A549 (cell line): Measurements from ENCODE around the gene DDX27. TPM values are rescaled to one million over a fixed set of nuclear protein-coding genes. Genes with fewer than 3 reads are reported as not detected.
"Not testable (repeated sequence)": the region's sequence is repeated elsewhere in the genome, so short reads cannot be mapped to it uniquely, and the experiment has no call there.

Experiments
- ATAC-seq, 2 experiments: fragments of 200-7000 bp in 1 of 2; fragments of >200 bp in 1 of 2; cut with Nextera tagmentation in 1 of 2; cut with Tn5 transposase in 1 of 2; 3 replicates each; pipeline versions ENCODE4 v1.8.0 to v1.9.1; 2018 to 2020; ENCODE audit warnings: mild to moderate bottlenecking in 1 of 2, moderate library complexity in 1 of 2
- CTCF ChIA-PET: fragments of 300-600 bp; sonication (Branson Sonifier 250); formaldehyde crosslinking; extraction: SDS; loops from one replicate; lab custom pipeline; 2021; ENCODE audit warnings: antibody characterized with exemption, inconsistent platforms; lab: Yijun Ruan, JAX
- POLR2A ChIA-PET: fragments of 350-600 bp; formaldehyde crosslinking; extraction: SDS; loops from one replicate; lab custom pipeline; 2021; ENCODE audit warnings: antibody characterized with exemption, inconsistent platforms; lab: Yijun Ruan, JAX
- DNase-seq, 2 experiments: peaks; one replicate each; pipeline versions ENCODE4 v3.0.0 to v3.0.0-alpha.2; 2011 to 2016; ENCODE audit warnings: low read depth in 1 of 2, low spot score in 1 of 2
- FAIRE-seq: peaks from 2 replicates; lab custom pipeline; 2011; peaks lifted over from hg19 to GRCh38; lab: Jason Lieb, UNC
- H3K27ac ChIP-seq, 2 experiments: fragments of >200 bp; sonication (Bioruptor Twin); formaldehyde crosslinking; 3 replicates each; pipeline ENCODE4 v1.5.1; 2016 to 2017
- H3K4me1 ChIP-seq: fragments of >200 bp; sonication (Bioruptor Twin); formaldehyde crosslinking; 3 replicates; pipeline ENCODE4 v1.6.1; 2016
- H3K4me2 ChIP-seq: fragments of >200 bp; sonication (Bioruptor Twin); formaldehyde crosslinking; 3 replicates; pipeline ENCODE4 v1.6.1; 2016
- H3K4me3 ChIP-seq: fragments of >200 bp; sonication (Bioruptor Twin); formaldehyde crosslinking; 3 replicates; pipeline ENCODE4 v1.5.1; 2016
- H3K9me3 ChIP-seq: fragments of >200 bp; sonication (Bioruptor Twin); formaldehyde crosslinking; 3 replicates; pipeline ENCODE4 v1.6.1; 2016
- CBX2 ChIP-seq: fragments of 200-600 bp; sonication (generic); IDR thresholded peaks from 2 replicates; pipeline ENCODE4 v1.6.1; 2016; ENCODE audit warnings: low read depth, mild to moderate bottlenecking, borderline replicate concordance
- CEBPB ChIP-seq, 2 experiments: fragments of >200 bp in 1 of 2; sonication (Bioruptor Twin) in 1 of 2; formaldehyde crosslinking in 1 of 2; IDR thresholded peaks; 2 replicates each; pipeline ENCODE4 v1.6.1; 2012 to 2016
- CHD4 ChIP-seq: fragments of 200-600 bp; sonication (generic); IDR thresholded peaks from 2 replicates; pipeline ENCODE4 v1.6.1; 2016; ENCODE audit warnings: antibody characterized with exemption, mild to moderate bottlenecking, borderline replicate concordance
- EHF ChIP-seq: fragments of 250-450 bp; sonication (Bioruptor Pico); IDR thresholded peaks from 2 replicates; pipeline ENCODE4 v1.5.0; 2020; ENCODE audit warnings: mild to moderate bottlenecking
- EHMT2 ChIP-seq: fragments of 200-600 bp; sonication (generic); IDR thresholded peaks from 2 replicates; pipeline ENCODE4 v1.6.1; 2016; ENCODE audit warnings: antibody characterized with exemption, low read depth, mild to moderate bottlenecking, moderate library complexity
- ESRRA ChIP-seq: fragments of 150-350 bp; IDR thresholded peaks from 2 replicates; pipeline ENCODE4 v1.6.1; 2014; ENCODE audit warnings: mild to moderate bottlenecking, low read length, borderline replicate concordance
- FOSL2 ChIP-seq, 2 experiments: fragments of 450-650 bp in 1 of 2; fragments of >200 bp in 1 of 2; sonication (Bioruptor Twin) in 1 of 2; formaldehyde crosslinking; IDR thresholded peaks; 2 replicates each; pipeline versions ENCODE4 v1.5.0 to v1.6.1; 2016 to 2020; ENCODE audit warnings: mild to moderate bottlenecking in 1 of 2, moderate library complexity in 1 of 2
- HOXA7 ChIP-seq: fragments of 250-450 bp; sonication (Bioruptor Pico); IDR thresholded peaks from 2 replicates; pipeline ENCODE4 v1.5.0; 2020; ENCODE audit warnings: mild to moderate bottlenecking, moderate library complexity
- JUNB ChIP-seq: fragments of >200 bp; sonication (Bioruptor Twin); formaldehyde crosslinking; IDR thresholded peaks from 2 replicates; pipeline ENCODE4 v1.6.1; 2016
- KDM1A ChIP-seq: fragments of 200-600 bp; sonication (generic); IDR thresholded peaks from 2 replicates; pipeline ENCODE4 v1.6.1; 2016; ENCODE audit warnings: low read depth, mild to moderate bottlenecking
- MAFK ChIP-seq: fragments of 450-650 bp; IDR thresholded peaks from 2 replicates; pipeline ENCODE4 v1.6.1; 2014; ENCODE audit not compliant: partially characterized antibody
- NFE2L2 ChIP-seq: fragments of 150-350 bp; conservative IDR thresholded peaks from 2 replicates; pipeline ENCODE4 v1.6.1; 2014; ENCODE audit warnings: low read length
- NR3C1 ChIP-seq: fragments of >200 bp; sonication (Bioruptor Twin); formaldehyde crosslinking; IDR thresholded peaks from 3 replicates; pipeline ENCODE4 v1.6.1; 2017
- RAD21 ChIP-seq, 2 experiments: fragments of >200 bp in 1 of 2; sonication (Bioruptor Twin) in 1 of 2; formaldehyde crosslinking in 1 of 2; IDR thresholded peaks in 1 of 2; conservative IDR thresholded peaks in 1 of 2; 2 replicates in 1 of 2; 3 replicates in 1 of 2; pipeline ENCODE4 v1.6.1; 2012 to 2018; ENCODE audit warnings: inconsistent platforms in 1 of 2
- ZC3H11A ChIP-seq: fragments of 450-650 bp; IDR thresholded peaks from 2 replicates; pipeline ENCODE4 v1.6.1; 2014; ENCODE audit warnings: antibody characterized with exemption, mild to moderate bottlenecking
- ZFP36 ChIP-seq: fragments of 450-650 bp; IDR thresholded peaks from 2 replicates; pipeline ENCODE4 v1.6.1; 2014; ENCODE audit warnings: borderline replicate concordance; ENCODE audit not compliant: partially characterized antibody
- ZSCAN20 ChIP-seq: fragments of 250-450 bp; sonication (Bioruptor Pico); IDR thresholded peaks from 2 replicates; pipeline ENCODE4 v1.8.0; 2022; ENCODE audit warnings: mild to moderate bottlenecking, moderate library complexity
- WGBS: methylation state at CpG from one replicate; pipeline ENCODE4 v1.1.6; 2017; ENCODE audit errors: missing lambda C conversion rate; 5-methylcytosine and 5-hydroxymethylcytosine counted together
- polyA plus RNA-seq, 4 experiments: library from polyadenylated mRNA; depleted of rRNA in 3 of 4; stranded (reverse); fragments of >200 nt; fragmentation: RNase III in 1 of 4; extraction: RNeasy Plus Mini Kit Qiagen cat#74134 plus additional on column Dnase treatment in 1 of 4; gene quantifications; 2 replicates in 3 of 4; 3 replicates in 1 of 4; pipeline ENCODE4 v1.2.3, GENCODE V29; 2011 to 2017
- TF ChIP-seq, protein P1 (sequence below): fragments of 250-450 bp; sonication (Bioruptor Pico); IDR thresholded peaks from 2 replicates; pipeline ENCODE4 v1.5.0; 2020; ENCODE audit warnings: low read depth, mild to moderate bottlenecking, moderate library complexity
- TF ChIP-seq, protein P2 (sequence below): fragments of >200 bp; sonication (Bioruptor Twin); formaldehyde crosslinking; IDR thresholded peaks from 2 replicates; pipeline ENCODE4 v1.6.1; 2016
- TF ChIP-seq, protein P3 (sequence below): fragments of 150-350 bp; IDR thresholded peaks from 2 replicates; pipeline ENCODE4 v1.6.1; 2014; ENCODE audit warnings: low read depth, mild to moderate bottlenecking, low read length
- TF ChIP-seq, protein P4 (sequence below): IDR thresholded peaks from 2 replicates; pipeline ENCODE4 v1.6.1; 2012
- TF ChIP-seq, protein P5 (sequence below): IDR thresholded peaks from 2 replicates; pipeline ENCODE4 v1.6.1; 2012

Gene DDX27
- polyA plus RNA-seq, 2 of the 4 experiments (the other 2 are of a cell fraction) = 69.3 TPM

DNA sequence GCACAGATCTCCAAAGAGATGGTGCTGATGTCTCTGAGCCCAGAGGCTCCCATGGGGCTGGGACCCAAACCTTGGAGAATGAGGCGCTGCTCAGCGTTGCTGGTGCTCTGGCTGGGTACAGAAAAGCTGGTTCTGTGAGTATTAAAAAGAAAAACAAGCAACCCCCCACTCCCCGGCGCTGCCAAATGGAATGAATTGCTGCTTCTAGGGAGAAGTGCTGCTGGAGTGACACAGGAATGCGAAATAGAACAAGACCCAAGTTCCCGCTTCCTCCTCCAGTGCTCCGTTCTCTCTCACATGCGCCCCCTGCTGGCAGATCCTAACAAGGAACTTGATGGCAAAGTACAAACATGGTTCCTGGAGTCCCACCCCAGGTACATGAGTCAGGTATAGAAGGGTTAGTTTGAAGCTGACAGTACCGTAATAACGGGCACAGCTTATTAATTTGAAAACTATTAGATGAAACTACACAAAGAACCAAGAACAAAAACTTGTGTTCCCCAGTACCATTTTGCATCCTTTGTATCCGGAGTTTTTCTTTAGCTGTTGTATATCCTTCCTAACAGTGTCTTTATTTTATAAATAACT is 2.1 kb upstream of the DDX27 start (continued):
- TF ChIP-seq, protein P1, sequence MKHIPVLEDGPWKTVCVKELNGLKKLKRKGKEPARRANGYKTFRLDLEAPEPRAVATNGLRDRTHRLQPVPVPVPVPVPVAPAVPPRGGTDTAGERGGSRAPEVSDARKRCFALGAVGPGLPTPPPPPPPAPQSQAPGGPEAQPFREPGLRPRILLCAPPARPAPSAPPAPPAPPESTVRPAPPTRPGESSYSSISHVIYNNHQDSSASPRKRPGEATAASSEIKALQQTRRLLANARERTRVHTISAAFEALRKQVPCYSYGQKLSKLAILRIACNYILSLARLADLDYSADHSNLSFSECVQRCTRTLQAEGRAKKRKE (CRISPR knock-in tag) = no peak
- TF ChIP-seq RAD21 (conservative IDR thresholded peaks at IDR 0.05 in 1 of 2, IDR thresholded peaks at IDR 0.05 in 1 of 2) (peak; percentile 68 to 73), FOSL2 (IDR thresholded peaks at IDR 0.05) (no peak), FOSL2 (CRISPR knock-in tag; IDR thresholded peaks at IDR 0.05) (no peak)
- TF ChIP-seq, protein P2, sequence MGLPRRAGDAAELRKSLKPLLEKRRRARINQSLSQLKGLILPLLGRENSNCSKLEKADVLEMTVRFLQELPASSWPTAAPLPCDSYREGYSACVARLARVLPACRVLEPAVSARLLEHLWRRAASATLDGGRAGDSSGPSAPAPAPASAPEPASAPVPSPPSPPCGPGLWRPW = no peak
- TF ChIP-seq, protein P3, sequence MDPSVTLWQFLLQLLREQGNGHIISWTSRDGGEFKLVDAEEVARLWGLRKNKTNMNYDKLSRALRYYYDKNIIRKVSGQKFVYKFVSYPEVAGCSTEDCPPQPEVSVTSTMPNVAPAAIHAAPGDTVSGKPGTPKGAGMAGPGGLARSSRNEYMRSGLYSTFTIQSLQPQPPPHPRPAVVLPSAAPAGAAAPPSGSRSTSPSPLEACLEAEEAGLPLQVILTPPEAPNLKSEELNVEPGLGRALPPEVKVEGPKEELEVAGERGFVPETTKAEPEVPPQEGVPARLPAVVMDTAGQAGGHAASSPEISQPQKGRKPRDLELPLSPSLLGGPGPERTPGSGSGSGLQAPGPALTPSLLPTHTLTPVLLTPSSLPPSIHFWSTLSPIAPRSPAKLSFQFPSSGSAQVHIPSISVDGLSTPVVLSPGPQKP = no peak

DNA sequence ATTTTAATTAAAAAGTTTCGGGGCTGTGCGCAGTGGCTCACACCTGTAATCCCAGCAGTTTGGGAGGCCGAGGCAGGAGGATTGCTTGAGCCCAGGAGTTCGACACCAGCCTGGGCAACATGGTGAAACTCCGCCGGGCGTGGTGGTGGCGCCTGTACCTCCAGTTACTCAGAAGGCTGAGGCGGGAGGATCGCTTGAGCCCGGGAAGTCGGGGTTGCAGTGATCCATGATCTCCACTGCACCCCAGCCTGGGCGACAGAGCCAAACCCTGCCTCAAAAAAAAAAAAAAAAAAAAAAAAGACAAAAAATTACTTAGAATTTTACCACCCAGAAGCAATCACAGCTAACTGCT is 501 bp upstream of the DDX27 start:
- not testable (repeated sequence) for FAIRE-seq, H3K9me3 ChIP-seq
- H3K4me3 ChIP-seq = peak overlapping the region; percentile 21; the same call in 2 of the 3 replicates
- ATAC-seq (peak in 1 of 2 experiments; percentile 26; a peak in 3 of 6 replicates), DNase-seq (peak in 1 of 2 experiments; percentile 23)
- POLR2A ChIA-PET = interaction anchor here (0.6 to 1.2 kb wide), 22 partner anchors 12 to 1867 kb away, joined by 3 to 12 read pairs (median 4); partner anchors contain the start of genes CSE1L, STAU1 and ZNFX1
- peak overlapping the region; percentile 78 for H3K4me2 ChIP-seq
- WGBS = 50% methylated on average over 13 of the region's 13 CpGs
- CTCF ChIA-PET = interaction anchor here (0.6 to 3.7 kb wide), 4 partner anchors 73 to 297 kb away, joined by 3 to 45 read pairs (median 7); no protein-coding TSS in a partner anchor
- H3K27ac ChIP-seq = peak overlapping the region; percentile 91 to 92
- peaks cover 14% of the 10 kb centered on the region for H3K4me1 ChIP-seq

DNA sequence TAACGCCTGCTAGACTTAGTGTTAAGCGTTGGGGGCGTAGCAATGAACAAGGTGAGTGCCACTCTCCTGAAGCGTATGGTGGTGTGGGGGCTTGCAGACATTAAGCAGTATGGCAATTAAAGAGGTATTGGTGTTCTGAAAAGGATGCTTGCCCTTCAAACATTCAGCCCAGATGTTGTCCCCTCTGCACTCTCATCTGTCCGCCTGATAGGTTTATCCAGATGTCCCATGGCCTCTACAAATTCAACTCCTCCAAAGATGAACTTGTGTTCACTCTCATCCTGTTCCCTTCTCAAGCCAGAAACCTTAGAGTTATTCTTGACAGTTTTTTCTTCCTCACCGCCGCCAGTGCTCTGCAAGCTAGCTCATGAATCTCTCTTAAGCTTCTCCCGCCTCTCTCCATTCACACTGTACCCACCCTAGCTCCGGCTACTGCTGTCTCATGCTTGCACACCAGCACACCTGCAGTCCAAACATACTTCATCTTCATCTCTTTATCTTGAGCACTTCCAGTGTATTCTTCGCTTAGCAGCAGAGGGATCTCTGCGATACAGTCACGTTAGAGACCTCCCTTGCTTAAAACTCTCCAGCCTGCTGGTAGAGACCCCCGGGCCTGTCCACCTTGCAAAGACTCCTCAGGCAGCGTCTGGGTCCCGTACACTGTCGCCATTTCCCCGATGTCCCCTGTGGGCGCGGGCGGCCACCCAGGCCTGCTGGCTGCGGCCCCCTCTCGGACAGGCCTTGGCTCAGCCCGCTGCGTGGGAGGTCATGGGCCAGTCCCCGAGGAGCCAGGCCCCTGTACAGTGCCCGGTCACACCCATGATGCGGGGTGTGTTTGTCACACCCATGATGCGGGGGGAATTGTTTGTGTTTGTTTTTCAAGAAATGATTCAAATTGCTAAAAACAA is 962 bp downstream of the DDX27 start:
- FAIRE-seq (no peak), DNase-seq (no peak), ATAC-seq (no peak)
- peak overlapping the region; percentile 87 for H3K4me2 ChIP-seq
- 70% methylated on average over 27 of the region's 28 CpGs for WGBS
- no peaks in the 10 kb centered on the region for H3K9me3 ChIP-seq
- H3K4me3 ChIP-seq = peak overlapping the region; percentile 97
- TF ChIP-seq ZSCAN20 (CRISPR knock-in tag) = no peak
- H3K4me1 ChIP-seq = peaks cover 14% of the 10 kb centered on the region
- ChIA-PET POLR2A (interaction anchor here (1.1 kb wide), 1 partner anchor 32 kb away, joined by 3 read pairs; no protein-coding TSS in a partner anchor), CTCF (interaction anchor here (0.8 kb wide), 1 partner anchor 11 kb away, joined by 3 read pairs; no protein-coding TSS in a partner anchor)
- peak overlapping the region; percentile 91 to 92 for H3K27ac ChIP-seq

DNA sequence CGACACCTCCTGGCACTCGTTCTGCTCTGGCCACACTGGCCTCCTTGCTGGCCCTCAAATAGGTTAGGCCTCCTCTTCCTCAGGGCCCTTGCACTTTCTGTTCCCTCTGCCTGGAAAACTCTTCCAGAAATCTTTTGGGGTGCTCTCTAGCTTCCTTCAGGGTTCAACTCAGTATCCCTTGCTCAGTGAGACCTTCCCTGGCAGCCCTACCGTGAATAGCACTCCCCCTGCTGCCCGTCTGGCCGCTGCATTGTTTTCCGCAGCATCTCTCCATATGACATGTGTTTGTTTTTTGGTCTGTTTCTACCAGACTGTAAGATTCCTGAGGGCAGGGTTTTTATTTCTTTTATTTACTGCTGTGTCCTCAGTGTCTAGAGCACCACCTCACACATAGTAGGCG is 6.7 kb downstream of the DDX27 start:
- no peak for ATAC-seq
- no peak overlapping the region for H3K4me2 ChIP-seq
- no peaks in the 10 kb centered on the region for H3K4me1 ChIP-seq
- no peak overlapping the region for H3K4me3 ChIP-seq
- H3K27ac ChIP-seq = no peak overlapping the region
- ChIA-PET CTCF (no interaction called here), POLR2A (no interaction called here)
- no peaks in the 10 kb centered on the region for H3K9me3 ChIP-seq
- no peak for DNase-seq
- WGBS = 88% methylated on average over 7 of the region's 7 CpGs
- FAIRE-seq = no peak
- no peak for TF ChIP-seq CHD4
- TF ChIP-seq HOXA7 (CRISPR knock-in tag) = no peak
- TF ChIP-seq CEBPB (IDR thresholded peaks at IDR 0.05) = no peak
- no peak for TF ChIP-seq EHF
- no peak for TF ChIP-seq RAD21 (conservative IDR thresholded peaks at IDR 0.05 in 1 of 2, IDR thresholded peaks at IDR 0.05 in 1 of 2)
- no peak for TF ChIP-seq ZC3H11A
- TF ChIP-seq NFE2L2 = no peak
- TF ChIP-seq, protein P4, sequence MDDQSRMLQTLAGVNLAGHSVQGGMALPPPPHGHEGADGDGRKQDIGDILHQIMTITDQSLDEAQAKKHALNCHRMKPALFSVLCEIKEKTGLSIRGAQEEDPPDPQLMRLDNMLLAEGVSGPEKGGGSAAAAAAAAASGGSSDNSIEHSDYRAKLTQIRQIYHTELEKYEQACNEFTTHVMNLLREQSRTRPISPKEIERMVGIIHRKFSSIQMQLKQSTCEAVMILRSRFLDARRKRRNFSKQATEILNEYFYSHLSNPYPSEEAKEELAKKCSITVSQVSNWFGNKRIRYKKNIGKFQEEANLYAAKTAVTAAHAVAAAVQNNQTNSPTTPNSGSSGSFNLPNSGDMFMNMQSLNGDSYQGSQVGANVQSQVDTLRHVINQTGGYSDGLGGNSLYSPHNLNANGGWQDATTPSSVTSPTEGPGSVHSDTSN = no peak
- TF ChIP-seq ZFP36 = no peak
- TF ChIP-seq, protein P2 = no peak
- TF ChIP-seq KDM1A = no peak
- no peak for TF ChIP-seq CBX2
- no peak for TF ChIP-seq EHMT2
- TF ChIP-seq JUNB = no peak
- TF ChIP-seq, protein P5, sequence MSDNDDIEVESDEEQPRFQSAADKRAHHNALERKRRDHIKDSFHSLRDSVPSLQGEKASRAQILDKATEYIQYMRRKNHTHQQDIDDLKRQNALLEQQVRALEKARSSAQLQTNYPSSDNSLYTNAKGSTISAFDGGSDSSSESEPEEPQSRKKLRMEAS = no peak
- no peak for TF ChIP-seq MAFK
- no peak for TF ChIP-seq ESRRA
- TF ChIP-seq NR3C1 = no peak
